ENCODE results near the gene DPP8.

GRCh38 chr15:65408324-65409035, 109.0 kb downstream of the DPP8 start:
- TF ChIP-seq CTCF (IDR thresholded peaks at IDR 0.05; ENCODE audit: borderline replicate concordance, extremely low read depth, low read length, poor library complexity, severe bottlenecking) (no peak), EZH2 (IDR thresholded peaks at IDR 0.05; ENCODE audit: borderline replicate concordance, low read depth, low read length, severe bottlenecking) (no peak)

All from DND-41 (cell line).